Testis (tissue), 3 donors: ENCODE results near the gene AVPR2. TPM values are rescaled to one million over a fixed set of nuclear protein-coding genes. Genes with fewer than 3 reads are reported as not detected.

ENCODE experiments used
- DNase-seq: peaks from one replicate; pipeline ENCODE4 v3.0.0-alpha.2; 2019
- H3K27ac ChIP-seq, 2 donors: fragments of 200-600 bp; sonication (generic); one replicate each; pipeline ENCODE4 v1.5.1; 2019
- H3K27me3 ChIP-seq: fragments of 200-600 bp; sonication (generic); one replicate; pipeline ENCODE4 v1.5.1; 2019
- H3K36me3 ChIP-seq: fragments of 200-600 bp; sonication (generic); one replicate; pipeline ENCODE4 v1.5.1; 2017; ENCODE audit warnings: low read depth; ENCODE audit errors: missing control alignments
- H3K4me1 ChIP-seq: fragments of 200-600 bp; sonication (generic); one replicate; pipeline ENCODE4 v1.5.1; 2019
- H3K4me3 ChIP-seq, 2 donors: fragments of 200-600 bp; sonication (generic); one replicate each; pipeline ENCODE4 v1.5.1; 2017 to 2019
- H3K9me3 ChIP-seq: fragments of 200-600 bp; sonication (generic); one replicate; pipeline ENCODE4 v1.5.1; 2017
- POLR2A ChIP-seq: fragments of 450-650 bp; IDR thresholded peaks from one replicate; pipeline ENCODE4 v1.6.1; 2017; ENCODE audit warnings: antibody characterized with exemption, mild to moderate bottlenecking, moderate library complexity
- WGBS, 2 donors: methylation state at CpG; one replicate each; pipeline ENCODE4 v1.1.5; 2018; 5-methylcytosine and 5-hydroxymethylcytosine counted together
- intact Hi-C: fragments of 100-400 bp; cut with DNase I; formaldehyde crosslinking; loops from one replicate; pipeline ENCODE4 v1.15.1; 2023; ENCODE audit warnings: low total_unique reads
- polyA plus RNA-seq: library from polyadenylated mRNA; stranded (reverse); fragments of 350-450 nt; fragmentation: Illumina TruSeq; extraction: RNeasy Lipid Tissue Mini Kit (QIAGEN cat#74804); gene quantifications from one replicate; pipeline ENCODE4 v1.2.3, GENCODE V29; 2014; ENCODE audit warnings: low read depth, low replicate concordance; ENCODE audit not compliant: insufficient read depth
- total RNA-seq, 2 donors: library from RNA; depleted of rRNA; stranded (reverse); fragments of >200 nt; gene quantifications; one replicate each; pipeline ENCODE4 v1.2.3, GENCODE V29; 2016
- TF ChIP-seq, protein P1 (sequence below), 3 experiments: fragments of 450-650 bp in 2 of 3; fragments of 200-600 bp in 1 of 3; sonication (generic) in 1 of 3; IDR thresholded peaks; one replicate each; pipeline ENCODE4 v1.5.1; 2016 to 2019; ENCODE audit warnings: antibody characterized with exemption in 3 of 3, mild to moderate bottlenecking in 2 of 3, moderate library complexity in 1 of 3

Gene AVPR2
- total and polyA plus RNA-seq, 3 donors from 2014 or later, result 0.74 to 1.3 (median 1.1) TPM

DNA sequence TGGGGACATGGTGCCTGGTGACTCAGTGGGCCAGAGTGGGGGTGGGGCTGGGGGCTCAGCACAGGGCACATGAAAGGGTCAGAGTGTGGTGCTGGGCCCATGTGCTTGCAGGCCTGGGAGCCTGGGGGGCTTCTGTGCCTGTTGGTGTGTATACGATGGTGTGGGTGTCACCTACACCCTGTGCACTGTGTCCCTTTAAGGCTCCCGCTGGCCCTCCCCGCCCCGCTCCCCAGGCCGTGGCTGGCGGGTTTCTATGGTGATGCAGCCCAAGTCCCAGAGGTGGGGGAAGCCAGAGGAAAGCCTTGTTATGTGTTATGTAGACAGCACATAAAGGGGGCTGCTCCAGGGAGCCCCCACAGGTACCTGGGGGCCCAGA, 24.0 kb upstream of the AVPR2 start:
- intact Hi-C loops, result no loop called here
- 64% methylated on average over 5 of the region's 6 CpGs; no CpG with 5 or more reads in 1 of the 2 donors for WGBS, 2 donors
- no peak for TF ChIP-seq POLR2A
- TF ChIP-seq, protein P1, sequence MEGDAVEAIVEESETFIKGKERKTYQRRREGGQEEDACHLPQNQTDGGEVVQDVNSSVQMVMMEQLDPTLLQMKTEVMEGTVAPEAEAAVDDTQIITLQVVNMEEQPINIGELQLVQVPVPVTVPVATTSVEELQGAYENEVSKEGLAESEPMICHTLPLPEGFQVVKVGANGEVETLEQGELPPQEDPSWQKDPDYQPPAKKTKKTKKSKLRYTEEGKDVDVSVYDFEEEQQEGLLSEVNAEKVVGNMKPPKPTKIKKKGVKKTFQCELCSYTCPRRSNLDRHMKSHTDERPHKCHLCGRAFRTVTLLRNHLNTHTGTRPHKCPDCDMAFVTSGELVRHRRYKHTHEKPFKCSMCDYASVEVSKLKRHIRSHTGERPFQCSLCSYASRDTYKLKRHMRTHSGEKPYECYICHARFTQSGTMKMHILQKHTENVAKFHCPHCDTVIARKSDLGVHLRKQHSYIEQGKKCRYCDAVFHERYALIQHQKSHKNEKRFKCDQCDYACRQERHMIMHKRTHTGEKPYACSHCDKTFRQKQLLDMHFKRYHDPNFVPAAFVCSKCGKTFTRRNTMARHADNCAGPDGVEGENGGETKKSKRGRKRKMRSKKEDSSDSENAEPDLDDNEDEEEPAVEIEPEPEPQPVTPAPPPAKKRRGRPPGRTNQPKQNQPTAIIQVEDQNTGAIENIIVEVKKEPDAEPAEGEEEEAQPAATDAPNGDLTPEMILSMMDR (IDR thresholded peaks at IDR 0.05), result no peak

DNA sequence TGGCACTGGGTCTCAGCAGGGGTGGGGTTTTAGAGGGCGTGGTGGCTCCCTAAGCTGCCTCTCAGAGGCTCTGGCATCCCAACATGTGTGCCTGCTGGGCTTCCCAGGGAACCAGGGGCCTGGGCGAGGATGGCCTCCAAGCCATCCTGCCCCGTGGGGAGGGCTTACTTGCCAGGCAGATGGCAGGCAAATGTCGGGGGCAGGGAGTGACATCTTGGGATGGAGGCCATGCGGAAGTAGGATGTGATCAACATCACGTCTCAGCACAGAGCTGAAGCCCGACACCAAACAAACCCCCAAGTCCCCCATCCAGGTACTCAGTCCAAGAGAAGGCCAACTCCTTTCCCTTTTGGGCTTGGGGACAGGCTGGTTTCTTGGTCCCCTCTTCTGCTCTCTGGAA, 23.2 kb upstream of the AVPR2 start:
- no peak overlapping the region for H3K27ac ChIP-seq
- H3K4me3 ChIP-seq, result no peak overlapping the region
- no peaks in the 10 kb centered on the region for H3K36me3 ChIP-seq
- H3K4me1 ChIP-seq, result no peaks in the 10 kb centered on the region
- no peak for DNase-seq
- intact Hi-C loops, result no loop called here
- TF ChIP-seq, protein P1 (IDR thresholded peaks at IDR 0.05), result no peak
- no peak for TF ChIP-seq POLR2A
- no peaks in the 10 kb centered on the region for H3K9me3 ChIP-seq
- H3K27me3 ChIP-seq, result no peaks in the 10 kb centered on the region
- WGBS, 2 donors, result 89 to 100% methylated on average over 2 to 6 of the region's 7 CpGs

More for the DNA sequence above, 24.0 kb upstream of the AVPR2 start:
- no peak overlapping the region for H3K4me3 ChIP-seq
- no peaks in the 10 kb centered on the region for H3K27me3 ChIP-seq
- H3K9me3 ChIP-seq, result no peaks in the 10 kb centered on the region
- H3K36me3 ChIP-seq, result no peaks in the 10 kb centered on the region
- DNase-seq, result no peak
- no peak overlapping the region for H3K27ac ChIP-seq
- no peaks in the 10 kb centered on the region for H3K4me1 ChIP-seq

DNA sequence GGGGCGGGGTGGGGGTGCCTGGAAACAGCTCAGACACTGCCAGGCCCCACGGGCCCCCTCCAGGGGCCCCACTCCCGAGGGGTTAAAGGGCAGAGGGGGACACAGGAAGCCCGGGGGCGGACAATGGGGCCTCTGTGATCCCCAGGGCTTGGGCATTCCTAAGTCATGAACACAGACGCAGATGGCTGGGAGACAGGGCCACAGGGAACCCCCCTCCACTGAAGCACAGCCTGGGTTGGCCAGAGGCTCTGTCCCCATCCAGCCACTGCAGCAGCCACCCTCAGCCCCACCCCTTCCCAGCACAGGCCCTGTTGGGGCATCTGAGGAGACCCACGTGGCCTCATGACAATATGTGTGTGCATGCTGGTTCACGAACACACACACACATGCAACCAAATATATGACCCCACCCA, 22.4 kb upstream of the AVPR2 start:
- 67% methylated on average over 4 of the region's 8 CpGs; no CpG with 5 or more reads in 1 of the 2 donors for WGBS, 2 donors

DNA sequence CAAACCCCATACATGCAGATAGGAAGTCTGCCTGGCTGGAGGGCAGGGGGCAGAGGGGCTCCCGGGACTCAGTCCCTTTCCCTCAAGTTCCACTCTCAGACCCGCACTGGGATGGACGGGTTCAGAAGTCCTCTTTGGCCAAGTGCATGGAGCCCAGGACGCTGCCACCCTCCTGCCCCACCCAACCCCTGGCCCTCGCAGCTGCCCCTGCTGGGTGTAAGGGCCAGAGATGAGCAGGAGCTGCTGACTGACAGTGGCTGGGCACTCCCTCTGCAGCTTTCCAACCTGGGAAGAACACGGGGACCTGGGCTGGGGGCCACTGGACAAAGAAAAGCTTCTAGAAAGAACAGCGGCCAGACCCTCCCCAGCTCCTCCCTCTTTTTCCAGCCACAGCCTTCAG, 21.9 kb upstream of the AVPR2 start:
- no peak for TF ChIP-seq POLR2A
- TF ChIP-seq, protein P1 (IDR thresholded peaks at IDR 0.05), result no peak
- 64% methylated on average over 4 of the region's 7 CpGs; no CpG with 5 or more reads in 1 of the 2 donors for WGBS, 2 donors
- no peak for DNase-seq
- no peaks in the 10 kb centered on the region for H3K27me3 ChIP-seq
- no peaks in the 10 kb centered on the region for H3K4me1 ChIP-seq
- H3K9me3 ChIP-seq, result no peaks in the 10 kb centered on the region
- no peaks in the 10 kb centered on the region for H3K36me3 ChIP-seq
- H3K27ac ChIP-seq, result no peak overlapping the region
- H3K4me3 ChIP-seq, result no peak overlapping the region
- intact Hi-C loops, result no loop called here

More for the DNA sequence above, 22.4 kb upstream of the AVPR2 start:
- no peak overlapping the region for H3K27ac ChIP-seq
- no peak for DNase-seq
- no peaks in the 10 kb centered on the region for H3K9me3 ChIP-seq
- no peak overlapping the region for H3K4me3 ChIP-seq
- H3K27me3 ChIP-seq, result no peaks in the 10 kb centered on the region
- H3K4me1 ChIP-seq, result no peaks in the 10 kb centered on the region
- no peaks in the 10 kb centered on the region for H3K36me3 ChIP-seq
- TF ChIP-seq POLR2A, result no peak
- TF ChIP-seq, protein P1 (IDR thresholded peaks at IDR 0.05), result no peak
- intact Hi-C loops, result no loop called here

DNA sequence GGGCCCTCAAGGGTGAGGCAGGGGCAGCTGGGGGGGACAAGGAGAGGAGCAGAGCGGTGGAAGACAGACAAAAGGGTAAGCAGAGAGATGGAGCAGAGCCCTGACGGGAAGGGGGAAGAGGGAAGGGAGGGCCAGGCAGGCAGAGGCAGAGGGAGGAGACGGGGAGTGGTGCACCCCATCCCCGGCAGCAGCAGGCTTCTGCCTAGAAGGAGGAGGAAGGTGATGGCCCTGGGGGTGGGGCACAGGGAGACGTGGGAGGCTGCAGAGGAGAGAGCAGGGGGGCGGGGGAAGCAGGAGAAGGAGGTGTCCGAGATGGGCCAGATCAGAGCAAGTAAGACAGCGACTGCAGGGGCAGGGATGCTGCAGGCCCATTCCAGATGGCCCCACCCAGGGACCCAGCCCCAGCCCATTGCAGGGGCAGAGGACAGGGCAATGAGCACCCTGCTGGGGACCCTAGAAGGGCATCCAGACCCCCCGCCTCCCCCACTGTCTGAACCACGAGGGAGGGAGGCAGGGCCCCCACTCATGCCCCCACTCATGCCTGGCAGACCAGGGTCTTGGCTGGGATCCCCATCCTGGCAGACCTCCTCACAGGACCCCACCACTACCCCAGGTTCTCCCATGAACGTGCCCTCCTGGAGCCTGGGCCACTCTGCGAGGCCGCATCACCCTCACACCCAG, 21.2 kb upstream of the AVPR2 start:
- no peak for DNase-seq
- no peaks in the 10 kb centered on the region for H3K4me1 ChIP-seq
- no peak overlapping the region for H3K27ac ChIP-seq
- no peaks in the 10 kb centered on the region for H3K9me3 ChIP-seq
- no peaks in the 10 kb centered on the region for H3K36me3 ChIP-seq
- H3K27me3 ChIP-seq, result no peaks in the 10 kb centered on the region
- no peak overlapping the region for H3K4me3 ChIP-seq
- WGBS, 2 donors, result 51 to 62% methylated on average over 6 to 11 of the region's 13 CpGs
- TF ChIP-seq, protein P1 (IDR thresholded peaks at IDR 0.05), result no peak
- TF ChIP-seq POLR2A, result no peak
- intact Hi-C loops, result no loop called here
